ENCODE results near the gene EYA4. TPM values are rescaled to one million over a fixed set of nuclear protein-coding genes. Genes with fewer than 3 reads are reported as not detected.

The EYA4 gene
- total RNA-seq, 1 donor from 2014 or later: 15.4 TPM

GRCh38 chr6:133546098-133546497 is 304.9 kb downstream of the EYA4 start:
- Histone ChIP-seq H3K27ac (replicated peaks) (no peak overlapping the region), H3K9me3 (replicated peaks) (no peaks in the 10 kb centered on the region), H3K36me3 (no peaks in the 10 kb centered on the region), H3K4me3 (no peak overlapping the region), H3K4me1 (peaks cover 17% of the 10 kb centered on the region), H3K27me3 (ENCODE audit: low read depth) (no peaks in the 10 kb centered on the region)
- TF ChIP-seq, protein P1, sequence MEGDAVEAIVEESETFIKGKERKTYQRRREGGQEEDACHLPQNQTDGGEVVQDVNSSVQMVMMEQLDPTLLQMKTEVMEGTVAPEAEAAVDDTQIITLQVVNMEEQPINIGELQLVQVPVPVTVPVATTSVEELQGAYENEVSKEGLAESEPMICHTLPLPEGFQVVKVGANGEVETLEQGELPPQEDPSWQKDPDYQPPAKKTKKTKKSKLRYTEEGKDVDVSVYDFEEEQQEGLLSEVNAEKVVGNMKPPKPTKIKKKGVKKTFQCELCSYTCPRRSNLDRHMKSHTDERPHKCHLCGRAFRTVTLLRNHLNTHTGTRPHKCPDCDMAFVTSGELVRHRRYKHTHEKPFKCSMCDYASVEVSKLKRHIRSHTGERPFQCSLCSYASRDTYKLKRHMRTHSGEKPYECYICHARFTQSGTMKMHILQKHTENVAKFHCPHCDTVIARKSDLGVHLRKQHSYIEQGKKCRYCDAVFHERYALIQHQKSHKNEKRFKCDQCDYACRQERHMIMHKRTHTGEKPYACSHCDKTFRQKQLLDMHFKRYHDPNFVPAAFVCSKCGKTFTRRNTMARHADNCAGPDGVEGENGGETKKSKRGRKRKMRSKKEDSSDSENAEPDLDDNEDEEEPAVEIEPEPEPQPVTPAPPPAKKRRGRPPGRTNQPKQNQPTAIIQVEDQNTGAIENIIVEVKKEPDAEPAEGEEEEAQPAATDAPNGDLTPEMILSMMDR (IDR thresholded peaks at IDR 0.05; ENCODE audit: borderline replicate concordance): no peak
- DNase-seq: no peak
- intact Hi-C loops (cut with micrococcal nuclease): no loop called here

DNA sequence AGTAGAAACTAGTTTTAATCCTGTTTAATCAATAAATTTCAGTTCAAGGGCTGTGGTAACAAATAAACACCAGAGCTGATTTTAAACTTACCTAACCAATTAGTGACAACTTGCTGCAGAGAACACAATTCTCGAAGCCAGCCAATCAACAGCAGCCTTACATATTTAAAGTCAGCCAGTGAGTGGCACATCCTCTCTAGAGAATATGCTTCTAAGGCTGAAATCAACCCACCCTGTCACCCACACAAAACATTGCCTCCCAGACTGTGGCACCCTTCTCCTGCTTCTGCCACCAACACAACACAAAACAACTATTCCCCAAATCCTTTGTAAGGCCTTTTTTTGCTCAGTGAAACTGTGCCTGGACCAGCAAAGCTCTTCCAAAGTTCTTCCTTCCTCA is 306.0 kb downstream of the EYA4 start:
- Histone ChIP-seq H3K27ac (replicated peaks) (no peak overlapping the region), H3K27me3 (ENCODE audit: low read depth) (no peaks in the 10 kb centered on the region)
- intact Hi-C loops (cut with micrococcal nuclease): no loop called here

GRCh38 chr6:133548423-133549159 is 307.4 kb downstream of the EYA4 start:
- H3K27me3 ChIP-seq (ENCODE audit: low read depth): no peaks in the 10 kb centered on the region
- peaks cover 30% of the 10 kb centered on the region for H3K4me1 ChIP-seq
- no peak for DNase-seq
- H3K27ac ChIP-seq (replicated peaks): no peak overlapping the region
- H3K4me3 ChIP-seq: no peak overlapping the region
- H3K36me3 ChIP-seq: no peaks in the 10 kb centered on the region
- intact Hi-C loops (cut with micrococcal nuclease): no loop called here
- TF ChIP-seq, protein P1 (IDR thresholded peaks at IDR 0.05; ENCODE audit: borderline replicate concordance): no peak
- H3K9me3 ChIP-seq (replicated peaks): no peaks in the 10 kb centered on the region

More for the DNA sequence above, 306.0 kb downstream of the EYA4 start:
- no peak overlapping the region for H3K4me3 ChIP-seq
- TF ChIP-seq, protein P1 (IDR thresholded peaks at IDR 0.05; ENCODE audit: borderline replicate concordance): no peak
- H3K36me3 ChIP-seq: no peaks in the 10 kb centered on the region
- no peaks in the 10 kb centered on the region for H3K9me3 ChIP-seq (replicated peaks)
- H3K4me1 ChIP-seq: peaks cover 28% of the 10 kb centered on the region
- DNase-seq: no peak

- no peak overlapping the region for H3K4me3 ChIP-seq
- H3K36me3 ChIP-seq: no peaks in the 10 kb centered on the region
- peaks cover 30% of the 10 kb centered on the region for H3K4me1 ChIP-seq
- no peaks in the 10 kb centered on the region for H3K27me3 ChIP-seq (ENCODE audit: low read depth)
- DNase-seq: no peak
- H3K27ac ChIP-seq (replicated peaks): no peak overlapping the region
- intact Hi-C loops (cut with micrococcal nuclease): no loop called here
- TF ChIP-seq, protein P1 (IDR thresholded peaks at IDR 0.05; ENCODE audit: borderline replicate concordance): no peak
- H3K9me3 ChIP-seq (replicated peaks): no peaks in the 10 kb centered on the region
Observed at GRCh38 chr6:133549371-133549801, 308.2 kb downstream of the EYA4 start.

DNA sequence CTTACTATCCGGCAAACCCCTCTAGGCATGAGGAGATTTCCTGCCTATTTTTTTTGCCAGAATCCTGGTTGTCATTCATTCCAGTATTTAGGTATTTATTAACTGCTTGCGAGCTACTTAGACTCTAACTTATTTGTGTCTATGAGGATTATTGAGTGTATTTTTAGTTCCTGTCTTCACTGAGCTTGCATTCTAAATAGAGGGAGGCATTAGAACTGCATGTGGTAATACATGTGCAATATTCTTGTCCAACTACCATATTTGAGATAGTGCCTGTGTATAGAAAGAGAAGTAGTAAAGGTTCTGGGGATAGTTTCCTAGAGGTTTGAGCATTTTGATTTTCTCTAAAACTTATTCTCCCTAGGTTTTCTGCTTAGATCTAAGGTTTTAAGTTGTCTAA is 308.9 kb downstream of the EYA4 start:
- no peak for DNase-seq
- no peak overlapping the region for H3K27ac ChIP-seq (replicated peaks)
- TF ChIP-seq, protein P1 (IDR thresholded peaks at IDR 0.05; ENCODE audit: borderline replicate concordance): no peak
- H3K9me3 ChIP-seq (replicated peaks): no peaks in the 10 kb centered on the region
- H3K4me1 ChIP-seq: peaks cover 30% of the 10 kb centered on the region
- no peak overlapping the region for H3K4me3 ChIP-seq
- intact Hi-C loops (cut with micrococcal nuclease): loop anchor here (5.0 kb wide), 1 partner anchor 718 kb away; no protein-coding TSS in a partner anchor
- no peaks in the 10 kb centered on the region for H3K36me3 ChIP-seq
- no peaks in the 10 kb centered on the region for H3K27me3 ChIP-seq (ENCODE audit: low read depth)

Data from left ventricle myocardium inferior (tissue), 1 donor.